ENCODE measurements around the gene ABO.
"Not testable (repeated sequence)": the region's sequence is repeated elsewhere in the genome, so short reads cannot be mapped to it uniquely, and the experiment has no call there.

Gene ABO

DNA sequence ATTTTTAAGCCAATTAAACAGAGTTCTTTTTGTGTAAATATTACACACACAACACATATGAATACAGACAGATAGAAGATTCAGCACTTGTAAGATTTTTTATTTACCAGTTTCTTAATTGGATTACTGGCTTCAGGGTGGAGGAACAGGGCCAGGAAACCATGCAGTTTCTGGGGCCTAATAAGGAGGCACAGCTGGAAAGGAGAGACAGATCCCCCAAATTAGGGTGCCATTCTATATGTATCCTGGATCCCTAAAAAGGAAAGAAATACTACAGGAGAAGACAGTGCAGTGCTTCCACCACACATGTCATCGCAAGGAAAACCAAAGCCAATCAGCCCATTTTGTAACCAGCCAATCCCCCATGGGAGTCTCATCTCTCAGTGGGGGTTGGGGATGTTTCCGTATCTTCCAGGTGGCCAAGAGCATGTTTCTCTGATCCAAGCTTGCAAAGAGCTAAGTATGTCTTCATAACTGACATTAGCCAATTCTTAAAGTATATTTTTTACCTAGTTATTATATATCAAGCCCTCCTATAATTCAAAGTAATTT, 15.8 kb upstream of the ABO start:
- DNase-seq (ENCODE audit: low read depth in 3 of 3) = no peak

DNA sequence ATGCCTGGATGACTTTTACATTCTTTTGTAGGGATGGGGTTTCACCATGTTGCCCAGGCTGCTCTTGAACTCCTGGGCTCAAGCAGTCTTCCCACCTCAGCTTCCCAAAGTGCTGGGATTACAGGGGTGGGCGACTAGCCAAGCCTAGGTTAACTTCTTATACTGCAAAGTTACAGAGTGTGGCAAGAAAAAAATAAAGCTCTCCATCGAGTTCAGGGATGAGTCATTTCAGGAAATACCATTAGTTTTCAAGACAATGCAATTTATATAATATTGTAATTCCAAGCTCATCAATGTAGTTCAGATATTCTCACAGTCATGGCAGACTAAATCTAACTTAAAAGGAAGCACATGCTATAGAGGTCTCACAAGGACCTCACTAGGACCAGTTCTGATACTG, 11.5 kb upstream of the ABO start:
- no peak for DNase-seq (ENCODE audit: low read depth in 3 of 3)

DNA sequence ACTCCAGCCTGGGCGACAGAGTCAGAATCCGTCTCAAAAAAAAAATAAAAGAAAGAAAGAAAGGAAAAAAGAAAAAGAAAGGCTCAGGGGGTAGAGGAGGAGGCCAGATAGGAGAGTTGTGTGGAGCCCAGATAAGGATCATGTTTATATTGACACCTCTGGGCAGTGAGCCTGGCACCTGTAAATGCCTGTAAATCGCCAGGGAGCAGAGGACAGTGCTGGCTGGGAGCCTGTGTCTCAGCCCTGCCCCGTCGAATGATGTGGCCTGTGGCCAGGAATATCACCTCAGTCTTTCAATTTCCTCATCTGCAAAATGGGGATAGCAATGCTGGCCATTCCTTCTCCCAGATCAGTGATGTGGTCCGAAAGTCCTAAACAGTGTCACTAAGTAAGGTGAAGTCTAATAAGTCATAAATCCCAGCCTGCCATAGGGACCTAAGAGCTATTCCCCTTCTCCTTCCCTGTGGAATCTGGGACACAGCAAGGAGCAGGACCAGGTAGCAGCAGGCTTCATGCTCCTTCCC, 10.3 kb upstream of the ABO start:
- DNase-seq (ENCODE audit: low read depth in 3 of 3) = no peak

DNA sequence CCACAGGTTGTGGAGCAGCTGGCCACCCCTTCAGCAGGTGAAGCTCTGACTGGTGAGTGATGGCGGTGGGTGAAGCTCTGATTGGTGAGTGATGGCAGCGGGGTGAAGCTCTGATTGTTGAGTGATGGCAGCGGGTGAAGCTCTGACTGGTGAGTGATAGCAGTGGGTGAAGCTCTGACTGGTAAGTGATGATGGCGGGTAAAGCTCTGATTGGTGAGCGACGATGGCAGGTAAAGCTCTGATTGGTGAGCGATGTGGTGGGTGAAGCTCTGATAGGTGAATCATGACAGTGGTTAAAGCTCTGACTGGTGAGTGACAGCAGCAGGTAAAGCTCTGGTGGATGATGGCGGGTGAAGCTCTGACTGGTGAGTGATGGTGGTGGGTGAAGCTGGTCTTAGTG, 9.4 kb upstream of the ABO start:
- no peak for DNase-seq (ENCODE audit: low read depth in 3 of 3)

DNA sequence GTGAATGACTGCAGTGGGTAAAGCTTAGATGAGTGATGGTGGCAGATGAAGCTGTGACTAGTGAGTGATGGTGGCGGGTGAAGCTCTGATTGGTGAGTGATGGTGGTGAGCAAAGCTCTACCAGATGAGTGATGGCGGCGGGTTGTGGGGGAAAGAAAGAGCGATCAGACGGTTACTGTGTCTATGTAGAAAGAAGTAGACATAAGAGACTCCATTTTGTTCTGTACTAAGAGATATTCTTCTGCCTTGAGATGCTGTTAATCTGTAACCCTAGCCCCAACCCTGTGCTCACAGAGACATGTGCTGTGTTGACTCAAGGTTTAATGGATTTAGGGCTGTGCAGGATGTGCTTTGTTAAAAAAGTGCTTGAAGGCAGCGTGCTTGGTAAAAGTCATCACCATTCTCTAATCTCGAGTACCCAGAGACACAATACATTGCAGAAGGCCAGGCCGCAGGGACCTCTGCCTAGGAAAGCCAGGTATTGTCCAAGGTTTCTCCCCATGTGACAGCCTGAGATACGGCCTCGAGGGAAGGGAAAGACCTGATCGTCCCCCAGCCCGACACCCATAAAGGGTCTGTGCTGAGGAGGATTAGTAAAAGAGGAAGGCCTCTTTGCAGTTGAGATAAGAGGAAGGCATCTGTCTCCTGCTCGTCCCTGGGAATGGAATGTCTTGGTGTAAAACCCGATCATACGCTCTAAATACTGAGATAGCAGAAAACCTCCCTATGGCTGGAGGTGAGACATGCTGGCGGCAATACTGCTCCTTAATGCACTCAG, 8.4 kb upstream of the ABO start:
- DNase-seq (ENCODE audit: low read depth in 3 of 3) = not testable (repeated sequence)

DNA sequence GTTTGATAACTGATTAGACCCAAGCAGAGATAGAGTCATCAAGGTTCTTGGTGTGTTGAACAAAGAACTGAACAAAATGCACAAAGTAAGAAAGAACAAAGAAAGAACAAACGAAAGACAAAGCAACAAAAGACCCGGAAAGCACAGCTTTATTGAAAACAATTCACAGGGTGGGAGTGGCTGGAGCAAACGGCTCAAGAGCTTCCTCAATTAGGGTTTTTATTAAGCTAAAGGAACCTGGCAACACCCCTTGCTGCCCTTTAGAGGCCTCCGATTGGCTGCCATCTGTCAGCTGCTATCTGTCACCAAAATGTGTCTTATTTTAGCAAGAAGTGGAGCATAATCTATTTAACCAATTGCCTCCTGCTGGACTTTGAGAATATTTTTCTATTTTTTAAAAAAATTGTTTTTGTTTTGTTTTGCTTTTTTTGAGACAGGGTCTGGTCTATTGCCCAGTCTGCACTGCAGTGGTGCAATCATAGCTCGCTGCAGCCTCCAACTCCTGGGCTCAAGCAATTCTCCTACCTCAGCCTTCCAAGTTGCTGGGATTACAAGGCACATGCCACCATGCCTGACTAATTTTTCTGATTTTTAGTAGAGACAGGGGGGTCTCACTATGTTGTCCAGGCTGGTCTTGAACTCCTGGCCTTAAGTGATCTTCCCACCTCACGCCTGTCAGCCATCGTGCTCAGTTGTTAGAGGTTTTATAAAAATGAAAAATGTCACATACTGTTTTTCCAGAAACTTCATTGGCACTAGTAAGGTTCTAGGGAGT, 7.7 kb upstream of the ABO start:
- no peak for DNase-seq (ENCODE audit: low read depth in 3 of 3)

DNA sequence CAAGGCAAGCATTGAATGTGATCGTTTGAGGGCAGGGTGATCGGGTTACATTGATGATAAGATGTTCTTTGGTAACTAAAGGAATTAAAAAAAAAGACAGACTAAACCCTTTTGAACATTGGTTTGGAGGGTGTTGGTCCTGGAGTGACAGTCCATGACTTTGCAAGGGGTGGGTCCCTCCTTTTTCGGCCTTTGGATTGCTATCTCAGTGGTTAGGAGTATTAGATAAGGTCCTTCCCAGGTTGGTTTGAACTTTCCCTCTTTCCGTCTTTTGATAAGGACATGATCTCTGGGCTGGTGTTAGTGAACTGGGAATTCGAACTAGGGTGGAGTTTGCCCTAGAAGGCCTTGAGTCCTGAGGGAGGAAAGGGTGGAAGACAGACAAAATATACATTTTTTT, 5.4 kb upstream of the ABO start:
- no peak for DNase-seq (ENCODE audit: low read depth in 3 of 3)

DNA sequence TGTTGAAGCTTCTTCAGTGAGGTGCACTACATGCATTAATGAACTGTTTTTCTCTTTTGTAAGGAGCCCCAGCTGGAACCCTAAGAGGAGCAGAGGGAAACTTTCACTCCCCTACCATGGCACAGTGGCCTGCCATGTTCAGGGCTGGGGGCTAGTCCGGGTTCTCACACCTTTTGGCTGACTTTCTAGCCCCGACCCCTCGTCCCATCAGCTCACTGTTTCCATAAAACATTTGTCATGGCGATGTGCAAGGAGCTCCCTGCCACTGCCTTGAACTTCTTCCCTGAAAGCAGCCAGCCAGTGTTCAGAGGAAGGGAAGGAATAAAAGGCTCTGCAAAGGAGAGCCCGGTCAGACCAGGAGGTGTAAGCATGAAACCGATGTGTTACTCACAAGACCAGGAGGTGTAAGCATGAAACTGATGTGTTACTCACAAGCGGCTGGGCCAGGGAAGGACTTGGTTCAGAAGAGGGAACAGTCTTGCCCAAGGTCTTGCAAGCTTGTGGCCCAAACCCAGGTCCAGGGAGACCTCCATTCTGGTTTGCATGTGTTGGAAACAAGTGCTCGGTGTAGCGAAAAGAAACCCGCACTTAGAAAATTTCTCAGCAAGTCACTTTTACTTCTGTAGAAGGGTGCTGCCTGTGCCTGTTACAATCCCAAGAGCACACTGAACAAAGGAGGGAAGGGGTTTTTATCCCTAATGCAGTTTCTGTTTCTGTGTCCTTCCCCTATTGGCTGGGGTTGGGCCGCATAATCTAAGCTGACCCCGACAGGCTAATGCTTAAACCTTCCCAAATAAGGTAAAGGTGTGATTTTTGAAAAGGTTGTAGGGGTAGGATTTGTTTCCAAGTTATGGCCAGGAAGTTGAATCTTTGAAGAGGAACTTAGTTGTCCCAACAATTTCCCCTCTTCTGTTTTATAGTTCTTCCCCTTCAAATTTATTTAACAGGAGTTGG, 3.4 kb upstream of the ABO start:
- DNase-seq (ENCODE audit: low read depth in 3 of 3) = no peak

DNA sequence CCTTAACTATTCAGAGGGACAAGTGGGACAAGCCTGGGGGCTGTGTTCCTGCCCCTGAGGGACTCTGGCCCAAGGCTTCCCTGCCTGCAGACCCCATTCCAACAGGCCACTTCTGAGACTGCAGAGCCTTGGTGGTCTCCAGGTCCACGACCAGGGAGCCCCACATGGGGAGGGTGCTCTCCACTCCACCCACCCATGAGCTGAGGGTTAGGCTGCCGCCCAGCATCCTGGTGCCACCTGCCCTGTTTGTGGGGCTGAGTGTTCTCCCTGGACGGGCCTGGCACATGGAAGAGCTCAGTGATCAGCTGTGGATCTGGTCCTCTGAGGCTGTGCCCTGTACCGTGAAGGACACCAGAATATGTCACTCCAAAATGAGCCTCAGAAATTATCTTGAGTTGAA, 2.5 kb upstream of the ABO start:
- no peak for DNase-seq (ENCODE audit: low read depth in 3 of 3)

DNA sequence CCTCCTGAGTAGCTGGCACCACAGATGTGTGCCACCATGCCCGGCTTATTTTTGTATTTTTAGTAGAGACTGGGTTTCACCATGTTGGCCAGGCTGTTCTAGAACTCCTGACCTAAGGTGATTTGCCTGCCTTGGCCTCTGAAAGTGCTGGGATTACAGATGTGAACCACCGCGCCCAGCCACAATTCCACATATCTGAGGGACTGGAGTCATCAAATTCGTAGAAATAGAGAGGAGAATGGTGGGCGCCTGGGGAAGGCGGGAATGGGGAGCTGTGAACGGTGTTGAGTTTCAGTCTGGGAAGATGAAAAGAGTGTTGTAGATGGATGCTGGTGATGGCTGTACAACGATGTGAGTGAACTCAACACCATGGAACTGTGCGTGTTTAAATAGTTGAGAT, 1.9 kb upstream of the ABO start:
- no peak for DNase-seq (ENCODE audit: low read depth in 3 of 3)

DNA sequence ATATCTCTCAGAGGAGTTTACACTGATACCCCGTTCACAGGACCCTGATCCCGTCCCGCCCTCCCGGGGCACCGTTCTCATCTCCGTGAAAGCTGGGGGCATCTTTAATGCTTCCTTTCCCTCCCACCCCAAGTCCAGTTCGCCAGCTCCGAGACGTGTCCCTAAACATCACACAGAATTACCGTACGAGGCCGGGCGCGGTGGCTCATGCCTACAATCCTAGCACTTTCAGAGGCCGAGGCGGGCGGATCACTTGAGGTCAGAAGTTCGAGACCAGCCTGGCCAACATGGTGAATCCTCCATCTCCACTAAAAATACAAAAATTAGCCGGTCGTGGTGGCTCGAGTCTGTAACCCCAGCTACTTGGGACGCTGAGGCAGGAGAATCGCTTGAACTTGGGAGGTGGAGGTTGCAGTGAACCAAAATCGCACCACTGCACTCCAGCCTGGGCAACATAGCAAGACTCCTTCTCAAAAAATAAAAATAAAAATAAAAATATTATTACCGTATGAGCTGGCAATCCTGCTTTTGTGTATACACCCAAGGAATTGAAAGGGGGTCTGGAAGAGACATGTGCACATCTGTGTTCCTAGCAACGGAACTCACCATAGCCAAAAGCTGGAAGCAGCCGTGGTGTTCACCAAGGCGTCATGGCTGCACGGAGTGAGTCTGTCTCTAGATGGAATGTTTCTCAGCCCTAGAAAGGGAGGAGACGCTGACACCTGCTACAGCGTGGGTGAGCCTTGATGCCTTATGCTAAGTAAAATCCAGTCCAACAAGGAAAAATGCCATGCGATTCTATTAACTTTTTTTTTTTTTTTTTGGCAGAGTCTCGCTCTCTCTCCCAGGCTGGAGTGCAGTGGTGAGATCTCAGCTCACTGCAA, 1.2 kb upstream of the ABO start:
- no peak for DNase-seq (ENCODE audit: low read depth in 3 of 3)

DNA sequence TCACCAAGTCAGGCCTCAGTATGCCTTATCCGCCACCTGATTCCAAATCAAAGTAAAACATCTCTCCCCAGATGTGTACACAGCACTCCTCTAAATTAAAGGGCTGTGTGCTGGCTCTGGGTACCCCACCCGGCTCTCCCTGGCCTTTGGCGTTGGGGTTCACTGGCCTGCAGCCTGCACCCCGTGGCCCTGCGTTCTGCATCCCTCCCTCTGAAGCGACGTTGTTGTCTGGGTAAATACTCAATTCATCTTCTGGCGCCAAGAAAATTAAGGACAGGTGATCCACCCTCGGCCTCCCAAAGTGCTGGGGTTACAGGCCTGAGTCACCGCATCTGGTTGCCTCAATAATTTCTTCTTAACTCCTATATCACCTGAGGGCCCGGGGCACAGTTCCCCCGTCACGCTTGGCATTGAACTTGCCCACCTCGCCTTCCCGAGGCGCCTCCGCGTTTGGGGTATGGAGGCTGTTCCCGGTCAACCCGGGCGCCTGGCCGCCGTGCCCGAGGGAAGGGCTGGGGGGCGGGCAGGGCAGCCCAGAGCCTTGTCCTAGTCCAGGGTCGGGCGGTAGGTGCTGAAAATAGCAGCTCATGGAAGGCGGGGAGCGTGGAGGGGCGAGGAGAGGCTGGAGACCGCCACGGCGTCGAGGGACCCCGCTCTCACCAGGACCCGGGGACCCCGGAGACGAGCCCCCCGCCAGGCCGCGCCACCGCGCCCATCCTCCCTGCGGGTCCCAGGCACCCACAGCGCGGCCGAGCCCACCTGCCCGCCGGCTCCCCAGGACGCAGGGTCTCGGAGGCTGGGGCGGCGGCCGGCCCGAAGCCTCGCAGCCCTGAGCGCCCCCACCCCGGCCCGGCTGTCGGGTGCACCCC, 531 bp downstream of the ABO start:
- DNase-seq (ENCODE audit: low read depth in 3 of 3) = no peak

DNA sequence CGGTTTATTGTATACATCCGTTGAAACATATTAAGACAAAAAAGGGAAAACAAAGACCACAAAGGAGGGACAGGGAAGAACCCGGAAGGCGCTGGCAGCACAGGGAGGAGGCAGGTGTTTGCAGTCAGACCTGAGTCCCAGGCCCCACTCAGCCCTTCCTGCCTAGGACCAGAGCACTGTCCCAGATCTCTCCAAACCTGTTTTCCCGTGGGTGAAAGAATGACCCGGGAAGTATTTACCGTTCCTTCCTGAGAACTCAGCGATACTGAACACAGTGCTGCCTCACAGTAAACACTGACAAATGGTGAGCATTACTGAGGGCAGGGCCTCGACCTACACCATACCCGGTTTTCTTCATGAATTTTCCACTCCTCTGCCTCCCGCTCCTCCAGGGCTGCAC, 1.2 kb downstream of the ABO start:
- DNase-seq (ENCODE audit: low read depth in 3 of 3) = no peak

DNA sequence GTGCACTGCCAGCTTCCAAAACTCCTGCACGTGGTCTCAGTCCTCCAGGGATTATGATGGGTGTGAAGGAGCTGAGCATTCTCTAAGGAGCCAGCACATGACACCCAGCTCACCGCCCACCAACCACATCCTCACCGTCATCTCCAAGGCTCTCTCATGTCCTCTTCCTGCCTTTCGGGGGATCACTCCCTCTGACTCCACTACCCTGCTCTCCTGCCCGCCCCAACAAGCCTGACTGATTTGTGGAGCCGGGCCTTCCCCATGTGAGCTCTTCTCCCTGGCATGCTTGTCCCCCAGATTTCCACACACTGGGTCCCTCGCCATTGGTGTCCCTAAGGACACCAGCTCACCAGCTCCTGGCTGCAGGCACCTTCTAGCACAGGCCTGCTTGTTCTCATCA, 1.9 kb downstream of the ABO start:
- DNase-seq (ENCODE audit: low read depth in 3 of 3) = no peak

DNA sequence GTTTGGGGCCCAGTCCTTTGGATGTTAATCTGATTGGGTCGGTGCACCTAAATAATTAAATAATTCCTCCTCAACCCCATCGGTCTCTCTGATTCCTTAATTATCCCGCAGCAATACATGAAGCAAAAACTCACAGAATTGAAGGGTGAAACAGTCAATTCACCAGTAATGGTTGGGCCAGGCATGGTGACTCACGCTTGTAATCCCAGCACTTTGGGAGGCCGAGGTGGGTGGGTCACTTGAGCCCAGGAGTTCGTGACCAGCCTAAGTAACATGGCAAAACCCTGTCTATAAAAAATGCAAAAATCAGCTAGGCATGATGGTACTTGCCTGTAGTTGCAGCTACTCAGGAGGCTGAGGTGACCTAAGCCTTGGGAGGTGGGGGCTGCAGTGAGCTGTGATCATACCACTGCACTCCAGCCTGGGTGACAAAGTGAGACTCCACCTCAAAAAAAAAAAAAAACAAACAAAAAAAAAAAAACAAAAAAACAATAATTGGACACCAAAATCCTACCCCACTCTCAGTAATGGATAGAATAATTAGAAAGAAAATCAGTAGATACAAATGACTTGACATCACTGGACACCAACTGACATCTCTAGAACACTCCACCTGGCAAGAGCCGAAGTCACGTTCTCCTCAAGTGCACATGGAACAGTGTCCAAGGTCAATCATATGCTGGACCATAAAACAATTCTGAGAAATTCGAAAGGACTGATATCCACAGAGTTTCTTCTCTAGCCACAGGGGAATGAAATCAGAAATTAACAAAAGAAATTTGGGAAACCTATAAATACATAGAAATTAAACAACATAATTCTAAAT, 5.3 kb downstream of the ABO start:
- DNase-seq (ENCODE audit: low read depth in 3 of 3) = no peak

DNA sequence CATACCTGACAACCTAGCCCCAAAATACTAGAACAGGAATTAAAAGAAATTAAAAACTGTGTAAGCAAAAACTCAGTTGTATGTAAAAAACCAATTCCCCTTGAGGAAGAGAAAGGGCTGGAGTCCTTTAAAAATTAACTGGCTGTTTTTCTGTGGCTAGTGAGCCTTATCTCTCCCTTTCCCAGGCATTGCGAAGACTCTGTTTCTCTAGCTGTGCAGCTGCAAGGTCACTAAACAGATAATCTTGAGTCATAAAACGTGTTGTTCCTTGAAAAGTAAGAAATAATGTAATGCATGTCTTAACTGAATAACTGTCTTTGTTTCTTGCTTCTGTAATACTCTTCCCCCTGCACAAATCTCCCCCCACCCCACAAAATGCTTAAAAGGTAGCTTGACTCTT, 5.9 kb downstream of the ABO start:
- DNase-seq (ENCODE audit: low read depth in 3 of 3) = not testable (repeated sequence)

DNA sequence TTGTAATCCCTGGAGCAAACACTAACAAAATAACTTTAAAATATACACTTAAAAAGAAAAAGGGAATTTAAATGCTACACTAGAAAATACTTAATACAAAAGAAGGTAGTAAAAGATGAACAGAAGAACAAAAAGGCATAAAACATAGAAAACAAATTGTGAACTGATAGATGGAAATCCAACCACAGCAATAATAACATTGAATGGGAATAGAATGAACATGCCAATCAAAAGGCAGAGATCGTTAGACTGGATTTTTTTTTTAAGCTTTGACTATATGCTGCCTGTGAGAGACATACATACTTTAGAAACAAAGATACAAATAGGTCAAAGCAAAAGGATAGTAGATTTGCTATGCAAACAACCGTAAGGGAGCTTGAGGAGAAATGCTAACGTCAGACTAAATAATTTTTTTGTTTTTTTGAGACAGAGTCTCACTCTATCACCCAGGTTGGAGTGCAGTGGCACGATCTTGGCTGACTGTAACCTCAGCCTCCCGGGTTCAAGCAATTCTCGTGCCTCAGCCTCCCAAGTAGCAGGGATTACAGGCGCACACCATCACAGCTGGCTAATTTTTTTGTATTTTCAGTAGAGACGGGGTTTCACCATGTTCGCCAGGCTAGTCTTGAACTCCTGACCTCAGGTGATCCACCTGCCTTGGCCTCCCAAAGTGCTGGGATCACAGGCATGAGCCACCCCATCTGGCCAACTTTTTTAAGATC, 6.5 kb downstream of the ABO start:
- no peak for DNase-seq (ENCODE audit: low read depth in 3 of 3)

DNA sequence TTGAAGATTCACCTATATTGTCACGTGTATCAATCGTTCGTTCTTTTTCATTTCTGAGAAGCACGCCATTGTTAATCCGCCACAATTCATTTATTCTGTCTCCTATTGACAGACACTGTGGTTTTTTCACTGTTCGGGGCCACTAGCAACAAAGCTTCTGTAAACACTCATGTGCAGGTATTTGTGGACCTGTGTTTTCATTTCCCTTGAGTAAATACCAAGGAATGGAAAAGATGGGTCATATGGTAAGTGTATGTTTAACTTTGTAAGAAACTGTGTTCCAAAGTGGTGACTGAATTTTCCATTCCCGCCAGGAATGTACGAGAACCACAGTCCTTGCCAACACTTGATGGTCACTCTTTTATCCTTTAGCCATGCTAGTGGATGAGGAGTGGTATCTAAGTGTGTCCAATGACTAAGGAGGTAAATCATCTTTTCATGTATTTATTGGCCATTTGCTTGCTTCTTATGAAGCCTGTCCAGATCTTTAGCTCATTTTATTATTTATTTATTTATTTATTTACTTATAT, 10.7 kb downstream of the ABO start:
- DNase-seq (ENCODE audit: low read depth in 3 of 3) = no peak

Data from stimulated activated CD4-positive, alpha-beta T cell treated with anti-CD3 and anti-CD28 coated beads, TNF-alpha, amount 100 ng/mL, for 24 hours (primary cell).